NCI-H748 treated with DMSO at 0.1 percent for 48 hours (cell line): ENCODE results near the gene HM13.
A peak's percentile ranks its signal among the peaks of the same experiment; 100 is the strongest.
"Not testable (repeated sequence)": the region's sequence is repeated elsewhere in the genome, so short reads cannot be mapped to it uniquely, and the experiment has no call there.

Source experiments
- DNase-seq: peaks from one replicate; lab custom pipeline; 2025; lab: John Stamatoyannopoulos, UW

The HM13 gene

GRCh38 chr20:31502884-31503673, 11.2 kb upstream of the HM13 start:
- DNase-seq: peak; percentile 37

- DNase-seq: no peak
Measured at GRCh38 chr20:31505903-31506302, 8.3 kb upstream of the HM13 start.

- no peak for DNase-seq
Measured at GRCh38 chr20:31508517-31509244, 5.6 kb upstream of the HM13 start.

GRCh38 chr20:31515072-31515774, 981 bp downstream of the HM13 start:
- DNase-seq: no peak

GRCh38 chr20:31515775-31516107, 1.5 kb downstream of the HM13 start:
- no peak for DNase-seq

- DNase-seq: no peak
Measured at GRCh38 chr20:31516166-31516565, 1.9 kb downstream of the HM13 start.

GRCh38 chr20:31516651-31517050, 2.4 kb downstream of the HM13 start:
- no peak for DNase-seq

GRCh38 chr20:31517373-31517772, 3.1 kb downstream of the HM13 start:
- DNase-seq: no peak

- DNase-seq: not testable (repeated sequence)
Measured at GRCh38 chr20:31521267-31521666, 7.0 kb downstream of the HM13 start.

- DNase-seq: no peak
Measured at GRCh38 chr20:31522731-31523130, 8.5 kb downstream of the HM13 start.

GRCh38 chr20:31523361-31524283, 9.4 kb downstream of the HM13 start:
- DNase-seq: no peak

GRCh38 chr20:31527266-31527665, 13.0 kb downstream of the HM13 start:
- DNase-seq: no peak

- no peak for DNase-seq
Measured at GRCh38 chr20:31535298-31535697, 21.1 kb downstream of the HM13 start.

- no peak for DNase-seq
Measured at GRCh38 chr20:31536575-31536974, 22.3 kb downstream of the HM13 start.

GRCh38 chr20:31537116-31537871, 23.1 kb downstream of the HM13 start:
- no peak for DNase-seq

- no peak for DNase-seq
Measured at GRCh38 chr20:31537890-31538289, 23.6 kb downstream of the HM13 start.

- no peak for DNase-seq
Measured at GRCh38 chr20:31538326-31538725, 24.1 kb downstream of the HM13 start.

- not testable (repeated sequence) for DNase-seq
Measured at GRCh38 chr20:31539636-31540035, 25.4 kb downstream of the HM13 start.

- DNase-seq: no peak
Measured at GRCh38 chr20:31540406-31540805, 26.2 kb downstream of the HM13 start.

- no peak for DNase-seq
Measured at GRCh38 chr20:31542201-31542842, 28.1 kb downstream of the HM13 start.

GRCh38 chr20:31542963-31543362, 28.7 kb downstream of the HM13 start:
- DNase-seq: no peak
